Measurements from ENCODE around the gene OGDH. TPM values are rescaled to one million over a fixed set of nuclear protein-coding genes. Genes with fewer than 3 reads are reported as not detected.

The OGDH gene
- total and polyA plus RNA-seq, 2 of the 13 experiments (the other 11 are each of a cell fraction or from before 2014, with no cell fraction given): 17.4 to 25.4 TPM

GRCh38 chr7:44754802-44755697 lies 148.6 kb downstream of the OGDH start:
- ChIA-PET CTCF (ENCODE audit: low intra/inter-chr PET ratio, low total read pairs) (no interaction called here), POLR2A (no interaction called here)
- H3K36me3 ChIP-seq (replicated peaks in 1 of 2; ENCODE audit: control insufficient read depth in 1 of 2, insufficient read depth in 2 of 2, low read length in 2 of 2): peaks cover 10 to 12% of the 10 kb centered on the region in 2 experiments; a peak in 3 of 5 replicates
- TF ChIP-seq ZBTB4 (CRISPR knock-in tag; IDR thresholded peaks at IDR 0.05; ENCODE audit: borderline replicate concordance) (no peak), NR2C2 (CRISPR knock-in tag; IDR thresholded peaks at IDR 0.05; ENCODE audit: borderline replicate concordance) (no peak), GABPB1 (CRISPR knock-in tag; IDR thresholded peaks at IDR 0.05) (no peak), LRRFIP1 (CRISPR knock-in tag; conservative IDR thresholded peaks at IDR 0.05) (no peak)
- no TSS peak for BruUV-seq (replicated peaks)
- FAIRE-seq (no peak), ATAC-seq (no peak), DNase-seq (ENCODE audit: low spot score) (no peak)
- no peak overlapping the region for H3K4me3 ChIP-seq (replicated peaks in 1 of 3; ENCODE audit: insufficient read depth in 1 of 3, low read depth in 2 of 3, low read length in 3 of 3)
- H3K9ac ChIP-seq (ENCODE audit: insufficient read depth, low read depth, low read length): no peak overlapping the region
- H3K27ac ChIP-seq (ENCODE audit: extremely low read length, insufficient read depth, low read length): no peak overlapping the region
- no peak overlapping the region for H3K4me2 ChIP-seq (ENCODE audit: low read depth, low read length)
- no peaks in the 10 kb centered on the region for H4K20me1 ChIP-seq (ENCODE audit: insufficient read depth, low read length)
- intact Hi-C loops (cut with micrococcal nuclease; ENCODE audit: unreplicated experiment) (no loop called here), in situ Hi-C loops (cut with HindIII; ENCODE audit: extremely low pct_ligation_motif_present, low pct_unique_long_range_greater_than_20kb) (loop anchor here (25.0 kb wide), 1 partner anchor 168 kb away; the partner anchor contains the start of gene TMED4)
- H3K4me1 ChIP-seq (ENCODE audit: insufficient read depth, low read length): peaks cover 19% of the 10 kb centered on the region
- no peak overlapping the region for H2AFZ ChIP-seq (ENCODE audit: low read length)
- no peaks in the 10 kb centered on the region for H3K27me3 ChIP-seq (ENCODE audit: control insufficient read depth in 1 of 2, insufficient read depth in 2 of 2, low read length in 2 of 2)
- peaks cover 12% of the 10 kb centered on the region for H3K79me2 ChIP-seq (ENCODE audit: insufficient read depth, low read length)
- 94% methylated on average over 9 of the region's 11 CpGs for WGBS (ENCODE audit: low lambda C conversion rate)
- no peaks in the 10 kb centered on the region for H3K9me3 ChIP-seq (ENCODE audit: low read length)
